ENCODE results near the gene COG8. TPM values are rescaled to one million over a fixed set of nuclear protein-coding genes. Genes with fewer than 3 reads are reported as not detected.
A peak's percentile ranks its signal among the peaks of the same experiment; 100 is the strongest.

Gene COG8
- total RNA-seq, 4 donors from 2014 or later = 29.5 to 52.0 (median 48.3) TPM

DNA sequence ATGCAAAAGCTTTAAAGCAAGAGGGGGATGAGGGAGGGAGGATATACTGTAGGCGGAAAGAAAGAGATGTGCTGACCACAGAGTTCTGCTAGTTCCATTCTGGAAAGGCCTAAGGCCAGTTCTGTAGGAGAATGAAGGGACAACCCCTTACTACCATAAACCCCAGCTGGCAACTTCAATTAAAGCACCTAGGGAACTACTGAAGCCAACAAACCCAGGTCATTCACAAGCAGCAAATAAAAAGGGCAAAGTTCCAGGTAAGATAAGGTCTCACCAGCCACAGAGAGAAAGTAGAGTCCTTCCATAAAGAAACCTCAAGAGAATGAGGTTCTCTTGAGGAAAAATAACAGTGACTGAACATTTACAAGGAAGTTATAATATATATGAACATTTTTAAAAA is 33.7 kb upstream of the COG8 start:
- H3K9me3 ChIP-seq = no peaks in the 10 kb centered on the region
- TF ChIP-seq POLR2AphosphoS5 (IDR thresholded peaks at IDR 0.05) (peak in 1 of 3 donors; percentile 20), EP300 (IDR thresholded peaks at IDR 0.05; ENCODE audit: low read depth) (no peak)
- DNase-seq = peak; percentile 23
- peak overlapping the region; percentile 45 to 75 (median 72) for H3K27ac ChIP-seq
- in situ Hi-C loops (cut with MboI; ENCODE audit: low pct_ligation_motif_present in 1 of 4, low pct_unique_long_range_greater_than_20kb in 1 of 4, low sequenced_read_pairs in 3 of 4) (no loop called here), intact Hi-C loops (cut with DNase I; ENCODE audit: low total_unique reads) (no loop called here)
- H3K4me1 ChIP-seq = peaks cover 0 to 25% (median 7%) of the 10 kb centered on the region in 4 donors
- H3K4me3 ChIP-seq = no peak overlapping the region
- peaks cover 0 to 54% (median 19%) of the 10 kb centered on the region in 4 donors for H3K36me3 ChIP-seq
- 47% methylated on average over 1 of the region's 1 CpG; no CpG with 5 or more reads in 1 of the 2 donors for WGBS, 2 donors (ENCODE audit: low coverage in 1 of 2)
- no peaks in the 10 kb centered on the region for H3K27me3 ChIP-seq

DNA sequence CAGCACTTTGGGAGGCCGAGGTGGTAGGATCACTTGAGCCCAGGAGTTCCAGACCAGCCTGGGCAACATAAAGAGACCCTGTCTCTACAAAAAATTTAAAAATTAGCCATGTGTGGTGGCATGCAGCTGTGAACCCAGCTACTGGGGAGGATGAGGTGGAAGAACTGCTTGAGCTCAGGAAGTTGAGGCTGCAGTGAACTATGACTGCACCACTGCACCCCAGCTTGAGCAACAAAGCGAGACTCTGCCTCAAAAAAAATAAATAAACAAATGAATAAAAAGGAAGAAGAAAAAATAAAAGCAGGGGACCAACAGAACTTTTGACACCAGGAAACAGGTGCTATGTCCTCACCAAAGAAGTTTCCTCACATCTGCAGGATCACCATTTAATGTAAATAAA is 32.2 kb upstream of the COG8 start:
- WGBS, 2 donors (ENCODE audit: low coverage in 1 of 2) = 74 to 88% methylated on average over 2 of the region's 2 CpGs
- H3K36me3 ChIP-seq = peaks cover 0 to 61% (median 26%) of the 10 kb centered on the region in 4 donors
- H3K4me1 ChIP-seq = peaks cover 0 to 25% (median 7%) of the 10 kb centered on the region in 4 donors
- intact Hi-C loops (cut with DNase I; ENCODE audit: low total_unique reads) = no loop called here
- no peaks in the 10 kb centered on the region for H3K27me3 ChIP-seq
- no peak overlapping the region for H3K27ac ChIP-seq
- H3K9me3 ChIP-seq = no peaks in the 10 kb centered on the region
- in situ Hi-C loops (cut with MboI; ENCODE audit: low pct_ligation_motif_present in 1 of 4, low pct_unique_long_range_greater_than_20kb in 1 of 4, low sequenced_read_pairs in 3 of 4) = no loop called here
- TF ChIP-seq EP300 (IDR thresholded peaks at IDR 0.05; ENCODE audit: low read depth) = no peak
- TF ChIP-seq POLR2AphosphoS5 (IDR thresholded peaks at IDR 0.05) = no peak
- TF ChIP-seq POLR2A (IDR thresholded peaks at IDR 0.05) = no peak
- no peak for TF ChIP-seq CTCF (IDR thresholded peaks at IDR 0.05)
- DNase-seq = no peak
- no peak overlapping the region for H3K4me3 ChIP-seq

DNA sequence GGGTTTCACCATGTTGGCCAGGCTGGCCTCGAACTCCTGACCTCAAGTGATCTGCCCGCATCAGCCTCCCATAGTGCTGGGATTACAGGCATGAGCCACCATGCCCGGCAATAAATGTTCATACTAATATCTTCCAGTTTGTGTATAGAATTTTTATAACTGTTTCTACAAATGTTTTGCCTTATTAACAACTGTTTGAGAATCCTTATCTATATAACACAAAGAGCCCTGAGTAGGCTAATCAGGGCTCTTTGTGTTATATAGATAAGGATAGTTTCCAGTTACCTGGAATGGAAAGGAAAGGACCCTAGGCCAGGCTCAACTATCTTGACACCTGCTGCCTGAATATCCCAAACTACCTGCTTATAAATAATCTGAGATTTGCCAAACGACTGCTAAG is 29.5 kb upstream of the COG8 start:
- peaks cover 0 to 18% (median 7%) of the 10 kb centered on the region in 4 donors for H3K4me1 ChIP-seq
- no peak for DNase-seq
- H3K9me3 ChIP-seq = no peaks in the 10 kb centered on the region
- H3K4me3 ChIP-seq = no peak overlapping the region
- in situ Hi-C loops (cut with MboI; ENCODE audit: low pct_ligation_motif_present in 1 of 4, low pct_unique_long_range_greater_than_20kb in 1 of 4, low sequenced_read_pairs in 3 of 4) = no loop called here
- intact Hi-C loops (cut with DNase I; ENCODE audit: low total_unique reads) = no loop called here
- peaks cover 0 to 69% (median 31%) of the 10 kb centered on the region in 4 donors for H3K36me3 ChIP-seq
- TF ChIP-seq POLR2AphosphoS5 (IDR thresholded peaks at IDR 0.05) = no peak
- TF ChIP-seq CTCF (IDR thresholded peaks at IDR 0.05) = no peak
- no peak for TF ChIP-seq POLR2A (IDR thresholded peaks at IDR 0.05)
- no peak for TF ChIP-seq EP300 (IDR thresholded peaks at IDR 0.05; ENCODE audit: low read depth)
- WGBS, 2 donors (ENCODE audit: low coverage in 1 of 2) = 94% methylated on average over 4 of the region's 4 CpGs; no CpG with 5 or more reads in 1 of the 2 donors
- H3K27ac ChIP-seq = no peak overlapping the region
- no peaks in the 10 kb centered on the region for H3K27me3 ChIP-seq

GRCh38 chr16:69367980-69368379 is 28.6 kb upstream of the COG8 start:
- intact Hi-C loops (cut with DNase I; ENCODE audit: low total_unique reads) = no loop called here
- 80 to 82% methylated on average over 4 to 7 of the region's 7 CpGs for WGBS, 2 donors (ENCODE audit: low coverage in 1 of 2)
- peaks cover 0 to 70% (median 31%) of the 10 kb centered on the region in 4 donors for H3K36me3 ChIP-seq
- H3K27me3 ChIP-seq = no peaks in the 10 kb centered on the region
- no peak overlapping the region for H3K4me3 ChIP-seq
- no peak for DNase-seq
- peaks cover 0 to 9% (median 4%) of the 10 kb centered on the region in 4 donors for H3K4me1 ChIP-seq
- no peak overlapping the region for H3K27ac ChIP-seq
- in situ Hi-C loops (cut with MboI; ENCODE audit: low pct_ligation_motif_present in 1 of 4, low pct_unique_long_range_greater_than_20kb in 1 of 4, low sequenced_read_pairs in 3 of 4) = no loop called here
- no peaks in the 10 kb centered on the region for H3K9me3 ChIP-seq
- TF ChIP-seq POLR2AphosphoS5 (IDR thresholded peaks at IDR 0.05) (no peak), POLR2A (IDR thresholded peaks at IDR 0.05) (no peak), EP300 (IDR thresholded peaks at IDR 0.05; ENCODE audit: low read depth) (no peak), CTCF (IDR thresholded peaks at IDR 0.05) (no peak)

GRCh38 chr16:69366431-69366830 is 27.1 kb upstream of the COG8 start:
- Histone ChIP-seq H3K36me3 (peaks cover 0 to 61% (median 28%) of the 10 kb centered on the region in 4 donors), H3K27ac (no peak overlapping the region), H3K9me3 (no peaks in the 10 kb centered on the region), H3K27me3 (no peaks in the 10 kb centered on the region), H3K4me3 (no peak overlapping the region), H3K4me1 (no peaks in the 10 kb centered on the region)
- 88 to 100% methylated on average over 2 to 7 of the region's 7 CpGs for WGBS, 2 donors (ENCODE audit: low coverage in 1 of 2)
- TF ChIP-seq EP300 (IDR thresholded peaks at IDR 0.05; ENCODE audit: low read depth) (no peak), POLR2A (IDR thresholded peaks at IDR 0.05) (no peak), CTCF (IDR thresholded peaks at IDR 0.05) (no peak)
- no peak for DNase-seq
- in situ Hi-C loops (cut with MboI; ENCODE audit: low pct_ligation_motif_present in 1 of 4, low pct_unique_long_range_greater_than_20kb in 1 of 4, low sequenced_read_pairs in 3 of 4) (no loop called here), intact Hi-C loops (cut with DNase I; ENCODE audit: low total_unique reads) (no loop called here)

Data from transverse colon (tissue), 4 donors.